DMS79 treated with DMSO at 0.1 percent for 48 hours (cell line): Measurements from ENCODE around the gene HSD3B7.

Experiments used
- DNase-seq: peaks from one replicate; lab custom pipeline; 2025; lab: John Stamatoyannopoulos, UW

HSD3B7 gene

DNA sequence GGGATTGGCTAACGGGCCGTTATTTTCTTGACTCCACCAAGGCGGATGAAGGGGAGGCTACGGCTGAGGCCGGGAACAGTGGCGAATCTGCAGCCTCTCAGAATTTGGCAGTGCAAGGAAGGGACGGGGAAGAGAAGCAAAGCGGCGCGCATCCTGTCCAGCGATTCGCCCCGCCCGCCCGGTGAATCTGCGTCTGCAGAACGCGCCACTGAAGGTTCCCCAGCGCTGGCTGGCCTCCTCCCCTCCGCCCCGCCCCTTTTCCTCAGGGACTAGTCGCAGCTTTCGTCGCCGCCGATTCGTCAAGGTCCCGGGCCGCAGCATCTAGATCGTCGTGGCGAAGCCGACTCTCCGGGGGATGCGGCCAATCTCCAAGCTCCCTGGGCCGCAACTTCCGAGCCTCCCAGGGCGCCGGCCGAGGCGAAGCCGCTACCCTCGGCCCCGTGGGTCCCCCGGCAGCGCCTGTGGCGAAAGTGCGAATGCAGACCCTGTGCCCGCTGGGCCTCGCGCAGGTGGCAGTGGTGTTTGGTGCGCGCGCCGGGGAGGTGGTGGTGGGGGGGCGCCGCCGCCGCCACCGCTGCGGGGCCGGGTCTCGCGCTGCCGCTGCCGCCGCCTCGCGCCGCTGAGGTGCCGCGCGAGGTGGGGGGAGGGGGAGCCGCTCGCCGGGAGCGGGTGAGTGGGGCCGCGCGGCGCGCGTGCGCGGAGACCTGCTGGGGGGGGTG is 27.4 kb upstream of the HSD3B7 start, which contains the start of gene SETD1A:
Gene SETD1A (plus strand): TSS at position 299 of the 719 bp plus-strand sequence. CDS start 978 bp downstream, outside the sequence.
- DNase-seq = peak; percentile 82

DNA sequence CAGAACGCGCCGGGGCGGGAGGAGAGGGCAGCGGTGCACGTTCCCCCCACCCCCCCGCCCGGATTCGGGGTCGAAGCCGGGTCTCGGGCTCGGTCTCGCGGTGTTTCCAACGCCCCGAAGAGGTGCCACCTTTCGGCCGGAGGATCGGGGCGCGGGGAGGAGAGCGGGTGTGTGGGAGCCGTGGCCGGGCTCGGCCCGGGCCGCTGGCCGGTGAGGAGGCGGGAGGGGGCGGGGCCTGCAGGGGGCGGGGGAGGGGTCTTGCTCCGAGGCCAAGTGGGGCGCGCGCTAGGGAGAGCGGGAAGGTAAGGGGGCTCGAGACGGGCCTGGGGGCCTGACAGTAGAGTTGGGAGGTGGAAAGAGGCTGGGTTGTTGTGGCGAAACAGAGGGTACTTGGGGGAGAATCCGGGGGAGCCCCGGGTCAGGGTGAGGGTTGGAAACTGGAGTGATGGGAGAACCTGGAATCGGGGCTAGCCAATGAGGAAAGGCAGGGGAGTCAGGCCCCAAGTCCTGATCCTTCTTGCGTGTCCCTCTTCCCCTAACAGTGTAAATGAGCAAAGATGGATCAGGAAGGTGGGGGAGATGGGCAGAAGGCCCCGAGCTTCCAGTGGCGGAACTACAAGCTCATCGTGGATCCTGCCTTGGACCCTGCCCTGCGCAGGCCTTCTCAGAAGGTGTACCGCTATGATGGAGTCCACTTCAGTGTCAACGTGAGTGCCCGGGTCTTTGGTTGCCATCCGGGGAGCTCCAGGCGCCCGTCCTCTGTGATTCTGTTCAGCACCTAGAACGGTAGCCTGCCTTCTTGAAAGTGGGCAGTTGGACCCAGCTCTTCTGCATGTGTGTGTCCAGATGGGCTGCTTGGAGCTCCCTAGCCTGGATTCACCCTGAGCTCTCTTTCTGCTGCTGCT is 26.6 kb upstream of the HSD3B7 start:
- DNase-seq = no peak

DNA sequence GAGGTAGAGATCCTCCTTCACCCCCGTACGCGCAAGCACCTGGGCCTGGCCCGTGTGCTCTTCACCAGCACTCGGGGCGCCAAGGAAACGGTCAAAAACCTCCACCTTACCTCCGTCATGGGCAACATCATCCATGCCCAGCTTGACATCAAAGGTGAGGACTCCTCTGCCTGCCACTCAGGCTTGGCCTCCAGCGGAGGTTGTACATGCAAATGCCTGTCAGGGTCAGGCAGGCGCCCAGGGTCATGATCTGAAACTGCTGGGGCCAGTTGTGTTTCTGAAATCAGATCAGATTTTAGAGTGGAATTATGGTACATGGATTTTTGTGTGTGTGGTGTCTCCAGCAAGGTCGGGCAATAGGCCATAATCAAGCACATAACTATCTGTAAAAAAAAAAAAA is 23.6 kb upstream of the HSD3B7 start:
- no peak for DNase-seq

DNA sequence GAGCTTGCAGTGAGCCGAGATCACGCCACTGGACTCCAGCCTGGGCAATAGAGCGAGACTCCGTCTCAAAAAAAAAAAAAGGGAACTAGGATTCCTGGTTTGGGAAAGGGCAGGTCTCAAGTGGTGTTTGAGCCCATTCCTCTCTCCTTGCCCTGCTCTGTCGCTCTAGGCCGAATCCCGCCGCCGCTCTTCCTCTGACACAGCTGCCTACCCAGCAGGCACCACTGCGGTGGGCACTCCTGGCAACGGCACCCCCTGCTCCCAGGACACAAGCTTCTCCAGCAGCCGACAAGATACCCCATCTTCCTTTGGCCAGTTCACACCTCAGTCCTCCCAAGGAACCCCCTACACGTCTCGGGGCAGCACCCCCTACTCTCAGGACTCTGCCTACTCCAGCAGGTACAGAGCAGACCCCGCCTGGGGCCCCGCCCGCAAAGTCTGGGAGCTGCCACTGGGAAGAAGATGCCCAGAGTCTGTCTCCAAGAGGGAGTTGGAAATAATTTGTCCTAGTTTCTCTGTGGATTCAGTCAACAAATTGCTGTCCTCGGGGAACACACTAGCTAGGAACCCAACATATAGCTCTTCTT is 21.0 kb upstream of the HSD3B7 start:
- no peak for DNase-seq

DNA sequence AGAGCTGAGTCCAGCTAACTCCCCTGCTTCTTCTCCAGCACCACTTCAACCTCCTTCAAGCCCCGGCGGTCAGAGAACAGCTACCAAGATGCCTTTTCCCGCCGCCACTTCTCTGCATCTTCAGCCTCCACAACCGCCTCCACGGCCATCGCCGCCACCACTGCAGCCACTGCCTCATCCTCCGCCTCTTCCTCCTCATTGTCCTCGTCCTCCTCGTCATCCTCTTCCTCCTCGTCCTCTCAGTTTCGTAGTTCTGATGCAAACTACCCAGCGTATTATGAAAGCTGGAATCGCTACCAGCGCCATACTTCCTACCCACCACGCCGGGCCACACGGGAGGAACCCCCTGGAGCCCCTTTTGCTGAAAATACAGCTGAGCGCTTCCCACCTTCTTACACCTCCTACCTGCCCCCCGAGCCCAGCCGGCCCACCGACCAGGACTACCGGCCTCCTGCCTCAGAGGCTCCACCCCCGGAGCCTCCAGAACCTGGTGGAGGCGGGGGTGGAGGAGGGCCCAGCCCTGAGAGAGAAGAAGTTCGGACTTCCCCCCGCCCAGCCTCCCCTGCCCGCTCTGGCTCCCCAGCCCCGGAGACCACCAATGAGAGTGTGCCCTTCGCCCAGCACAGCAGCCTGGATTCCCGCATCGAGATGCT is 20.3 kb upstream of the HSD3B7 start:
- no peak for DNase-seq

DNA sequence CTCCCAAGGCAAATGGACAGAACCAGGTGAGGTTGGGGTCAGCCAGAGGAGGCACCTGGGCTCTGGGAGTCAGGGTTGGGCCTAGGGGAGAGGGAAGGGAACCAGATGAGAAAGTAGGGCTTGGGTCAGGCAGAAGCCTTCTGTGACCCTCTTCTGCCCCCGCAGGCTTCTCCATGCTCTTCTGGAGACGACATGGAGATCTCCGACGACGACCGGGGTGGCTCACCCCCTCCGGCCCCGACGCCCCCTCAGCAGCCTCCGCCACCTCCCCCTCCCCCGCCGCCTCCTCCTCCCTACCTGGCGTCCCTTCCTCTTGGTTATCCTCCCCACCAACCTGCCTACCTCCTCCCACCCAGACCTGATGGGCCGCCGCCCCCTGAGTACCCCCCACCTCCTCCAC is 19.6 kb upstream of the HSD3B7 start:
- no peak for DNase-seq

DNA sequence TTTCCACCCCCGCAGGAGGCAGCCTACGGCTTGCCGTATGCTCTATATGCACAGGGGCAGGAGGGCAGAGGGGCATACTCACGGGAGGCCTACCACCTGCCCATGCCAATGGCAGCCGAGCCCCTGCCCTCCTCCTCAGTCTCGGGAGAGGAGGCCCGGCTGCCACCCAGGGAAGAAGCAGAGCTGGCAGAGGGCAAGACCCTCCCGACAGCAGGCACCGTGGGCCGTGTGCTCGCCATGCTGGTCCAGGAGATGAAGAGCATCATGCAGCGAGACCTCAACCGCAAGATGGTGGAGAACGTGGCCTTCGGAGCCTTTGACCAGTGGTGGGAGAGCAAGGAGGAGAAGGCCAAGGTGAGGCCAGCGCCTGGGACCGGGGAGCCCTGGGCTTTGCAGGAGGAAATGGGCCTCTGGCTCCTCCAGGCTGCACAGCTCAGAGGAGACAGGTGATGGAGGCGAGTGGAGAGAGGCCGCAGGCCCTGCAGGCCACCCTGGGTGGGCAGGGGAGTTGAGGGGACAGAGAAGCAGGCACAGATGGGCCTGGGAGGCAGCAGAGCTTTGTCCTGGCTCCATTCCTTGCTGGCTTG is 18.9 kb upstream of the HSD3B7 start:
- DNase-seq = no peak

DNA sequence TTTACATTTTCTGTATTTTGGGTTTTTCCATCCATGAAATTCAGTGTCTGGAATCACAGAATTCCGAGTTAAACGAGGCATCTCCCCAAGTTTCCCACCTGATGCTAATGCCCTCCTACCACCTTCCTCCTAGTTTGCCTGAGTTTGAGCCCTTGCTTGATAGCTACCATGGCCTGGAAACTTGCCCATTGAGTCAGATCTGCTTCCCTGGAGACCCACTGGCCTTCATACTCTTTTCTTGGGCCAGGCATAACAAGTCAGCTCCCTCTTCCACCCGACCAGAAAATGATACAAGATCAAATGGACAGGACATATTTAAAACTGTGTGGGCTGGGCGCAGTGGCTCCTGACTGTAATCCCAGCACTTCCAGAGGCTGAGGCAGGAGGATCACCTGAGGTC is 17.2 kb upstream of the HSD3B7 start:
- DNase-seq = no peak

DNA sequence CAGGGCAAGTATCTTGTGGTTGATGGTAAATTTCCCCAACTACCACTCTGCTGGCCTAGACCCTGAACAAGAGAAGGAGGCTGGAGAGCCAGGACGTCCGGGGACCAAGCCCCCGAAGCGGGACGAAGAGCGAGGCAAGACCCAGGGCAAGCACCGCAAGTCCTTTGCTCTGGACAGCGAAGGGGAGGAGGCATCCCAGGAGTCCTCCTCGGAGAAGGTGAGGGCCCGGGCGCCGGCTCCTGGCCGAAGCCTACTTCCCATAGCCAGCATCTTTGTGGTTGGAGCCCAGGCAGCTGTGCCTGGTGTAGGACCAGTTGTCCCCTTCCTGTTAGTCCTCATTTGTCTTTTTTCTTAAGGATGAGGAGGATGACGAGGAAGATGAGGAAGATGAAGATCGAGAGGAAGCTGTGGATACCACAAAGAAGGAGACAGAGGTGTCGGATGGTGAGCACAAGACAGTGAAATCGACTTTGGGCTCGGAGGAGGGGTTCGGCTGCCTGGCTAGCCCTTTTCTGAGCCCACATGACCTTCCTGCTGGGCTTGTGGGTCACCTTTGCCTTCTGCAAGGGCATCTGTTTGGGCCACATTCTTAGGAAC is 15.7 kb upstream of the HSD3B7 start:
- DNase-seq = no peak

DNA sequence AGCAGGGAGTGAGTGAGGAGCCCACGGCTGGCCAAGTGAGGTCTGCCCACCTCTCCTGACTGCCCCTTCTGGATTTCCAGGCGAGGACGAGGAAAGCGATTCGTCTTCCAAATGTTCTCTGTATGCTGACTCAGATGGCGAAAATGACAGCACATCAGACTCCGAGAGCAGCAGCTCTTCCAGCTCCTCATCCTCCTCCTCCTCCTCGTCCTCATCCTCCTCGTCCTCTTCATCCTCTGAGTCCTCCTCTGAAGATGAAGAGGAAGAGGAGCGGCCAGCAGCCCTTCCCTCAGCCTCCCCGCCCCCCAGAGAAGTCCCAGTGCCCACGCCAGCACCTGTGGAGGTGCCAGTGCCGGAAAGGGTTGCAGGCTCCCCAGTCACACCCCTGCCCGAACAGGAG is 13.7 kb upstream of the HSD3B7 start:
- no peak for DNase-seq

DNA sequence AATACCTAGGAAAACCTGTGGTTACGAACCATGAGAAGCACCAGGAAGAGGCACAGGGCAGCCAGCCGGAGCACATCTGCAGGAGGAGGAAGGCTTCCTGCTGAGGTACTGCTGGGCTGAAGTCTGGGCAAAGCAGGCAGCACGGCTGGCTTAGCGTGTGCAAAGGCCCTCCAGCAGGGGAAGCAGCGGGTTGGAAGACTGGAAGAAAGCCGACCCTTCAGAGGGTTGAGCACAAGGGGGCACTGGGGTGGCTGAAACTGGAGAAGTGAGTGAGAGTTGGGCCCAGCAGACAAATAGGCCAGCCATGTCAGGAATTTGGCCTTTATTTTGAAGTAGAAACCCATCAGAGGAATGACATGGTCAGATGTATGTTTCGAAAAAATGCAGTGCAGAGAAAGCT is 12.1 kb upstream of the HSD3B7 start:
- no peak for DNase-seq

DNA sequence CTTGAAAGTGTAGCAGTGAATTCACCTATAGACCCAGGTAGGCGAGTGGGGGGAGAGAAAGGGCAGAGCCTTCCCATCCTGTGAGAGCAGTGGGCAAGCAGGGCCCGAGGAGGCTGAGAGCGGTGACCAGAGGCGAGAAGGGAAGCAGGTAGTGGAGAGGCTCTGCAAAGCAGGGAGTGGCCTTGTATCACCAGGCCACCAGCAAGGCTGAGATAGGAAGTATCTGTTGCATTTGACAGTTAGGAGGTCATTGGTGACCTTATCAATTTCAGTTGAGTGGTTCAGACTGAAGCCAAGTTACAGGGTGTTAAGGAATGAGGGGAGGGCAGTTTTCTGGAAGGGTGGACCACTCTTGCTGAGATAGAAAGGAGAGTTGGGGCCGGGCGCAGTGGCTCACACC is 10.7 kb upstream of the HSD3B7 start:
- no peak for DNase-seq

DNA sequence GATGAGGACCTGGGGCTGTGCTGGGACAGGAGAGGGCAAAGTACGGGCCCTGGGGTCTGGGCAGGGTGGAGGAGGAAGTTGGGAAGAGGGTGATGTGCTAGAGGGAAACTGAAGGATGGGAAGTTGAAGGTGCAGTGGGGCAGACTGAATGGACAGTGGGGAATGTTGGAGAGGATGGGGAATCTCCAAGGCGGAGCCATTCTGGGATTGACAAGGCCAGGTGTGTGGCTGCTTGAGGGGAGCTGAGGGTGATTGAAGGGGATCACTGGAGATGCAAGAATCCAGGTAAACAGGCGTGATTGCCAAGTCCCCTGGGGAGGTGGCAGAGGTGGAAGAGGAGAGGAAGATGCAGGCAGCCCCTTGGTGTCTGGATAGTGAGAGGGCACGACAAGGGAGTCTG is 8.5 kb upstream of the HSD3B7 start:
- DNase-seq = no peak

DNA sequence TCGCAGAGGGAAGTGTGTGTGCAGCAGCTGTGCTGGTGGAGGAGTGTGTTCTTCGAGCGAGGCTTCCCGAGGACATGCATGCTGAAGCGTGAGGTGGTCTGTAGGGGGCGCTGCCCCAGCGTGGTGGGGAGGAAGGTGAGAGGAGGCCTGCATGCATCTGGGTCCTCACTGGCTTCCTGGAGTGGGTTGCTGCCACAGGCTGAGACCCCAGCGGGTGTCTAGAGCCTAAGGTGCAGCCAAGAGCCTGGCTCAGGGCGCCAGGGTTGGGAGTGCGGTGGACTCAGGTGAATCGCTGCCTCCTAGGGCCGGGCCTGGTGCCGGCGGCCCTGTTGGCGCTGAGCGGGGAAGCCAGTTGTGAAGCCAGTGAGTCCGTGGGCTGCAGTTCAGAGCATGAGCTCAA is 7.5 kb upstream of the HSD3B7 start:
- no peak for DNase-seq

DNA sequence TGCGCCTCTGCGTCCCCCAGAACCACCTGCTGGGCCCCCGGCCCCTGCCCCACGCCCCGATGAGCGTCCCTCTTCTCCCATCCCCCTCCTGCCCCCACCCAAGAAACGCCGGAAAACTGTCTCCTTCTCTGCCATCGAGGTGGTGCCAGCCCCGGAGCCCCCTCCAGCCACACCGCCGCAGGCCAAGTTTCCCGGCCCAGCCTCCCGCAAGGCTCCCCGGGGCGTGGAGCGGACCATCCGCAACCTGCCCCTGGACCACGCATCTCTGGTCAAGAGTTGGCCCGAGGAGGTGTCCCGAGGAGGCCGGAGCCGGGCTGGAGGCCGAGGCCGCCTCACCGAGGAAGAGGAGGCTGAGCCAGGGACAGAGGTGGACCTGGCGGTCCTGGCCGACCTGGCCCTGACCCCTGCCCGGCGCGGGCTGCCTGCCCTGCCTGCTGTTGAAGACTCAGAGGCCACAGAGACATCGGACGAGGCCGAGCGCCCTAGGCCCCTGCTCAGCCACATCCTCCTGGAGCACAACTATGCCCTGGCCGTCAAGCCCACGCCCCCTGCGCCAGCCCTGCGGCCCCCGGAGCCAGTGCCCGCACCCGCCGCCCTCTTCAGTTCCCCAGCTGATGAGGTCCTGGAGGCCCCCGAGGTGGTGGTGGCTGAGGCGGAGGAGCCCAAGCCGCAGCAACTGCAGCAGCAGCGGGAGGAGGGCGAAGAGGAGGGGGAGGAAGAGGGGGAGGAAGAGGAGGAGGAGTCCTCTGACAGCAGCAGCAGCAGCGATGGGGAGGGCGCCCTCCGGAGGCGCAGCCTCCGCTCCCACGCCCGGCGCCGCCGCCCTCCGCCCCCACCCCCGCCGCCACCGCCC is 5.6 kb upstream of the HSD3B7 start:
- DNase-seq = no peak

DNA sequence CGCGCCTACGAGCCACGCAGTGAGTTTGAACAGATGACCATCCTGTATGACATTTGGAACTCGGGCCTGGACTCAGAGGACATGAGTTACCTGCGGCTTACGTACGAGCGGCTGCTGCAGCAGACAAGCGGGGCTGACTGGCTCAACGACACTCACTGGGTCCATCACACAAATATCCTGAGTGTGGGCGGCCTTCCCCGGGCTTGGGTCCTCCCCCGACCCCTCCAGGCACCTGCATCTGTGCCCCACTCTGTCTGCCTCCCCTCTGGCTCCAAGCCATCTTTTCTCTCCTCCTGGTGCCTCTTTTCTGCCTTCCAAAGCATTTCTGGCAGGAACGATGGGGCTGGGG is 5.0 kb upstream of the HSD3B7 start:
- no peak for DNase-seq

DNA sequence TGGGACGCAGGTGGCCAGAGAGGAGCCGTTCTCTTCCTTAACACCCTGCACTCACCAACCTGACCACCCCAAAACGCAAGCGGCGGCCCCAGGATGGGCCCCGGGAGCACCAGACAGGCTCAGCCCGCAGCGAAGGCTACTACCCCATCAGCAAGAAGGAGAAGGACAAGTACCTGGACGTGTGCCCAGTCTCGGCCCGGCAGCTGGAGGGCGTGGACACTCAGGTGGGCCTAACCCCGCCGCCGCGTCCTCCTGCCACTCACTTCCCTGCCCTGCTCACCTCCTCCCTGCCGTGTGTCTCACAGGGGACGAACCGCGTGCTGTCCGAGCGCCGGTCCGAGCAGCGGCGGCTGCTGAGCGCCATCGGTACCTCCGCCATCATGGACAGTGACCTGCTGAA is 4.6 kb upstream of the HSD3B7 start:
- DNase-seq = no peak

DNA sequence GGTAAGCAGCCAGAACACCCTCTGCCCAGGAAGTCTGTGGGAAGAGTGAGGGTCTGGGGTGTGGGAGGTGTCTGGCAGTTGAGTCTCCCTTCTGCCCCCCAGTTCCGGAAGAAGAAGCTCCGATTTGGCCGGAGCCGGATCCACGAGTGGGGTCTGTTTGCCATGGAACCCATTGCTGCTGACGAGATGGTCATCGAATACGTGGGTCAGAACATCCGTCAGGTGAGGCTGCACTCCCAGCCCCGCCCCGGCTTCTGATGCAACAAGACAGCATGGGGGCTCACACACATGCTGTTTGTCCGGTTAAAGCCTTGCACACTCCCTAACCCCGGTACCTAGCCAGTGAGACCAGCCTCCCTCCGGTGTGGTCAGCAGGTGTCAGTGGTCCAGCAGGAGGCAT is 4.0 kb upstream of the HSD3B7 start:
- no peak for DNase-seq

DNA sequence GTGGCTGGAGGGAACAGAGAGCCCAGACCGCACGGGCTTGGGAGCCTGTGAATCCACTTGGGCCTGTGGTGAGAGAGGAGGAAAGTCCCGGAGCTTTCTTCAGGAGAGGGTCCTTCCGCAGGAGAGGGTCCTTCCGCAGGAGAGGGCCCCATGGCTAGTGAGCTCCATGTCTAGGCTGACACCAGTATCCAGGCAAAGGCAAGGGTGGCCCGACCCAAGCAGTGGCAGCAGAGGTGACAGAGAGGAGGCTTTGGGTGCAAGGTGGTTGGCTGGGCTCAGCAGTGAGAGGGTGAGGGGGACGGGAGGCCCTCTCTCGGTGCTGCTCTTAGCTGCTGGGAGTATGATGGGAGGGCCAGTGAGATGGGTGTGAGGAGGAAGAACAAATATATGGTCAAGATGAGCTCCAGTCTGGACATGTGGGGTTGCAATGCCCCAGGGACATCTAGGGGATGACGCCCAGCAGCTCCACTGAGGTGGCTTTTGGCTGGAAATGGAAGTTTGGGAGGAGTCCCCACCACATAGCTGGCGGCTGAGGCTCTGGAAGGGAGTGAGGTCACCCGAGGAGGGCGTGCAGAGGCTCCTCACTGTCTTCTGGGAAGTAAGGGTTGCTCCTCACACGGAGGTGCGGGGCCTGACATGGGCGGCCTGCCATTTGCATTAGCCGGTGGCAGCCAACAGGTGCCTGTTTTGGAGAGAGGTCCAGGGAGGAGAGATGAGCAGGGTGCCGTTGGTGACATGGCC is 2.3 kb upstream of the HSD3B7 start:
- no peak for DNase-seq

DNA sequence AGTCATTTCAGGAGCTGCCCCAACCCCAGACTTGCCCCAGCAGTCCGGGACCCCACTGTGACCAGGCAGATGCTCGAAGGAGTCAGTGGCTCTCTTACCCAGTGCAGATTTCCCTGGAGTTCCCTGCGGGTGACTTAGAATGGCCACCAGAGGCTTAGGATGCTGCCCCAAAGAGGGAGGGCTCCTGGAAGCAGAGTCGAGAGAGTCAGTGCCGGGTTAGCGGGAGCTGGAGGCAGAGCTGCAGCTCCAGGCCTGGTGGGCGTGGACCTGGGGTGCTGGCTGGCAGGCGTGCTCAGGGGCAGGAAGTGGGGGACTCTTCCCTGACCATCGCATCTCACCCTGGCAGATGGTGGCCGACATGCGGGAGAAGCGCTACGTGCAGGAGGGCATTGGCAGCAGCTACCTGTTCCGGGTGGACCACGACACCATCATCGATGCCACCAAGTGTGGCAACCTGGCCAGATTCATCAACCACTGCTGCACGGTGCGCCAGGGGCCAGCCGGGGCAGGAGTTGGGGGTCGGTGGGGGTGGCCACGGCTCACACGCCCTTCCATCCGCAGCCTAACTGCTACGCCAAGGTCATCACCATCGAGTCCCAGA is 1.6 kb upstream of the HSD3B7 start:
- DNase-seq = no peak
